NT2/D1 (cell line): ENCODE results near the gene C2orf72.

Source experiments
- SUZ12 ChIP-seq: IDR thresholded peaks from 2 replicates; pipeline ENCODE4 v1.6.1; 2011; ENCODE audit not compliant: insufficient read length, insufficient read depth; ENCODE audit errors: extremely low read depth
- ZNF274 ChIP-seq: IDR thresholded peaks from 2 replicates; pipeline ENCODE4 v1.6.1; 2011; ENCODE audit warnings: mild to moderate bottlenecking, low read depth, low read length

DNA sequence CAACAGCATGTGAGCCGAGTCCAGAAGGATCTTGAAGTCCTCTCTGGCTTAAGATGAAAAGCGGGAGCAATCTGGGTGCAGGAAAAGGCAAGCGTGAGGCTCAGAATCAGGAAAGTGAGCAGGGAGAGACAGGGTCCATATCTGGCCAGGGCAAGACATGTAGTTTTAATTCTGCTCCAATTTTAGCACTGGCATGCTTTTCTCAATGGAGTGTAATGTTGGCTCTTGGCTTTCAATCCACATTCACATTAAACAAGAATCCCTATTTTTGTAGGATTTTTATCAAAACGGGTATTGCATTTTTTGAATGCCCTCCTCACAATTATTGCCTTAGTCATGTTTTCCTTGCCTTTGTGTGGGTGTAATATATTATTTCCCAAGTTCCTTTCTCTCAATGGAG, 35.4 kb upstream of the C2orf72 start:
- TF ChIP-seq ZNF274 (no peak), SUZ12 (no peak)
